ENCODE data around the gene TRIM10.
"Not testable (repeated sequence)": the region's sequence is repeated elsewhere in the genome, so short reads cannot be mapped to it uniquely, and the experiment has no call there.

TRIM10 gene

DNA sequence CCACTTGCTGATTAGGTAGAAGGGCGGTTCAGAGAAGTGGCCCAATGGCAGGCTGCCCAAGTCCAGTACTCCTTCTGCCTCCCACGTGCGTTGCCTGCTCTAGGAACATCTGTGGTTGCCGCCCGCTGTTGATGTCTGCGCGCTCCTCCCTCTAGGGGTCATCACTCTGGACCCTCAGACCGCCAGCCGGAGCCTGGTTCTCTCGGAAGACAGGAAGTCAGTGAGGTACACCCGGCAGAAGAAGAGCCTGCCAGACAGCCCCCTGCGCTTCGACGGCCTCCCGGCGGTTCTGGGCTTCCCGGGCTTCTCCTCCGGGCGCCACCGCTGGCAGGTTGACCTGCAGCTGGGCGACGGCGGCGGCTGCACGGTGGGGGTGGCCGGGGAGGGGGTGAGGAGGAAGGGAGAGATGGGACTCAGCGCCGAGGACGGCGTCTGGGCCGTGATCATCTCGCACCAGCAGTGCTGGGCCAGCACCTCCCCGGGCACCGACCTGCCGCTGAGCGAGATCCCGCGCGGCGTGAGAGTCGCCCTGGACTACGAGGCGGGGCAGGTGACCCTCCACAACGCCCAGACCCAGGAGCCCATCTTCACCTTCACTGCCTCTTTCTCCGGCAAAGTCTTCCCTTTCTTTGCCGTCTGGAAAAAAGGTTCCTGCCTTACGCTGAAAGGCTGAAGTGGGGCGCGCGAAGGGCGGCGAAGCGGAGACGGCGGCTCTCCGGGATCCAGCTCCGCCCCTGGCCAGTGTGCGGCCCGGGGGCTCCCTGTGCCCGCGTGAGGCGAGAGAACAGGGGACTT, 10.9 kb upstream of the TRIM10 start:
- DNase-seq = no peak

DNA sequence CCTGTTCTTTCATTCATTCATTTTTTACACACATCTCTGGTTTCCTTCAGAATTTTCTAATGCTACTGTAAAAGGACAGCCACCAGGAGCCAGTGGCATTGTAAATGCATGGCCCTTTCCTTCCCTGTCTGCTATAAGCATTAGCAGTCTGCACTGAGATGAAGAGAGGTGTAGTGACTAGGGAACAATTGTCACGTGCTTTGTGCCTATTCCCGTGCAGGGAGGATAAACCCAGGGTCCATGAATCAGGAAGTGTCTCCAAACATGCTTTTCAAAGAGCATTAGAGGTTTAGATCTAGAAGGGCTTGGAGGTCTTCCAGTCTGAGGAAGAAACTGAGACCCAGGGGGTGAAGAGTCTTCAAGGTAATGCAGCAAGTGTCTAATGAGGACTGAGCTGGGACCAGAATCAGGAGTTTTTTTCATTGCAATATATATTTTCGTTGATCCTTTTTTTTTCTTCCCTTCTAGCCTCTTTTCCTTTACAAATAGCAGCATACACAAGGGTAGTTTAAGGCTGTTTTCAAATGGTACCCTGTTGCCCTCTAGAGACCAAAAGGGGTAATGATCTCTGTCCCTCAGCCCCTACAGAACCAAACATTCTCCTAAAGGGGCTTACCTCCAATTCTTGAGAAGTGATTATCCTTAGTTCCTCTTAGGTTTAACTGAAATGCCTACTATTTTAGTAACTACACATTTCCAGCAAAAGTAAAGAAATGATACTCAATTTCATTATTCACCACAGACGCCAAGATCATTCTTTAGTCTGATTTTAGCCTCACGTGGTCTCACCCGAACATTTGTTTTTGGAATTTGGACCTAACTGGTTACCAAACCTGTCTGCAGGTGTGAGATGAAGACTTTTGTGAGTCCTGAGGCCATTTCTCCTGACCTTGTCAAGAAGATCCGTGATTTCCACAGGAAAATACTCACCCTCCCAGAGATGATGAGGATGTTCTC, 8.9 kb upstream of the TRIM10 start:
- no peak for DNase-seq

DNA sequence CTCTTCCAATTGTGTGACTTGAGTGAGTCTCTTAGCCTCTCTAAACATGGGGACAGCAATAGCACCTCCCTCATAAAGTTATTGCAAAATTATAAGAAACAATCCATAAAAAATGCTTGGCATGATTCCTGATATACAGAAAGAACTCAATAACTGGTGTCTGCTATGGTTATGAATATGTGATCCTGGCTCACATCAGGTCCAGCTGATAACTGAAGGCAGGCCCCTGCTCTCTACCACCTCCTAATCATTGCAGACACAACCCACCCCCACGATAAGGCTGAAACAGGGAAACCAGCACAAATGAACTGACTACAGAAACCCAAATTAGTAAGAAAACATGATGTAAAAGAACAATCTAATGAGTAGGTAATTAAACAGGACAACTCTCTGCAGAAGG, 7.7 kb upstream of the TRIM10 start:
- no peak for DNase-seq

DNA sequence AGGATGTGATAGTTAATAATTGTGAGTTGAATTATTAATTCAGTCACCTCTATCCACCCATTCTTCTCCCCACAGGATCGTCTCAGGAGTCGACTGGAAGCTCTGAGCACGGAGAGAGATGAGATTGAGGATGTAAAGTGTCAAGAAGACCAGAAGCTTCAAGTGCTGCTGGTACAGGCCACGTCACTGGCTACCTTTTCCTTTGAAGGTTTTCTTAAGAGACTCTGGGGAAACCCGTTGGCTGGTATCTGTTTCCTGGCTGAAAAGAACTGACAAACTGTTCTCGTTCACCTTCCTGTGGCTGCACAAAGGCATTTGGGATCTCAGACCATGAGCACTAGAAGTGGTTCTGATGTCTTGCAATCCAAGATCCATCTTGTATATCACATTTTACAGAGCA, 6.1 kb upstream of the TRIM10 start:
- DNase-seq = no peak

DNA sequence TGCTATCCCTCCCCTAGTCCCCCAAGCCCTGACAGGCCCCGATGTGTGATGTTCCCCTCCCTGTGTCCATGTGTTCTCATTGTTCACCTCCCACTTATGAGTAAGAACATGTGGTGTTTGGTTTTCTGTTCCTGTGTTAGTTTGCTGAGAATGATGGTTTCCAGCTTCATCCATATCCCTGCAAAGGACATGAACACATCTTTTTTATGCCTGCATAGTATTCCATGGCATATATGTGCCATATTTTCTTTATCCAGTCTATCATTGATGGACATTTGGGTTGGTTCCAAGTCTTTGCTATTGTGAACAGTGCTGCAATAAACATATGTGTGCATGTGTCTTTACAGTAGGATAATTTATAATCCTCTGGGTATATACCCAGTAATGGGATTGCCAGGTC, 4.2 kb upstream of the TRIM10 start:
- DNase-seq = not testable (repeated sequence)

DNA sequence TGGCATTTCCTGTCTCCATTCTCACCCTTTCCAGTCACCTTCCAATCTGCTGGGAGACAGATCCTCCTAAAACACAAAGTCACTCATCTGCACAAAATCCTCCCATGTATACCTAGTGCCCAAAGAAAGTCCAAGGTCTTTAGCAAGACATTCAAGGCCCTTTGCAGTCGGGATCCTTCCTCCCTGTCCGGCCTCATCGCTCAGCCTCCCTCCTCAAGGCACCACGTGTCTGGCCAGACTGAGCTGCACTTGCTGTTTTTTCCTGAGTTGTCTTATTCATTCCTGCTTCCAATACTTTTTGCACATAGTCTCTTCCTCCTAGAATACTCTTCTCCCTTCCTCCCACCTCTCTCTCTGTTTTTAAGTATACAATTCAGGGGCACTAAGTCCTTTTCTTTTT, 3.7 kb upstream of the TRIM10 start:
- no peak for DNase-seq

DNA sequence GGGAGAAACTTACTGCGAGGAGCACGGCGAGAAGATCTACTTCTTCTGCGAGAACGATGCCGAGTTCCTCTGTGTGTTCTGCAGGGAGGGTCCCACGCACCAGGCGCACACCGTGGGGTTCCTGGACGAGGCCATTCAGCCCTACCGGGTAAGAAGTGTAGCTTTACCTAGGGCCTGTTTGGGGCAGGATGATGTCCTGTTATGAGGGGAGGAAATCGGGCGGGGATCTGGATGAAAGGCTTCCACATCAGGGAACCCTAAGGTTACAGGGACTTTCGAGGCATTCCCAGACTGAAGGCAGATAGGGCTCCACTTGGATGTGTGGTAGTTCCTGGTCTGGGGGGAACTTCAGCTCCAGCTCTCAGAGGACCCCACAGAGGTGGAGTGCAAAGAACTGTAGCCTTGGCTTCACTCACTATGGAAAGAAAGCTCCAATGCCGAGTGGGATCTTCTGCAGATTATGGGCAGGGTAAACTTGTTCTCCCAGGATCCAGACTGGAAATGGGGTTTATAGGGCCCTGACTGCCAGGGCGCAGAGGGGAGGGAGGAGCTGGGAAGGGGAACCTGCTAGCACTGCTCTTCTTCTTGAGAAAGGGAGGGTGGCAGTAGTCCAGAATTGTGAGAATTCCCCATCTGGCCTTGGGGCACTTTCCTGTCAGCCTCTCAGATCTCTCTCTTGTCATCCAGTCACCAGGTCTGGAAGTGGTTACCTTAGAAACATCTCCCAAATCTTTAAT, 3.1 kb upstream of the TRIM10 start:
- no peak for DNase-seq

DNA sequence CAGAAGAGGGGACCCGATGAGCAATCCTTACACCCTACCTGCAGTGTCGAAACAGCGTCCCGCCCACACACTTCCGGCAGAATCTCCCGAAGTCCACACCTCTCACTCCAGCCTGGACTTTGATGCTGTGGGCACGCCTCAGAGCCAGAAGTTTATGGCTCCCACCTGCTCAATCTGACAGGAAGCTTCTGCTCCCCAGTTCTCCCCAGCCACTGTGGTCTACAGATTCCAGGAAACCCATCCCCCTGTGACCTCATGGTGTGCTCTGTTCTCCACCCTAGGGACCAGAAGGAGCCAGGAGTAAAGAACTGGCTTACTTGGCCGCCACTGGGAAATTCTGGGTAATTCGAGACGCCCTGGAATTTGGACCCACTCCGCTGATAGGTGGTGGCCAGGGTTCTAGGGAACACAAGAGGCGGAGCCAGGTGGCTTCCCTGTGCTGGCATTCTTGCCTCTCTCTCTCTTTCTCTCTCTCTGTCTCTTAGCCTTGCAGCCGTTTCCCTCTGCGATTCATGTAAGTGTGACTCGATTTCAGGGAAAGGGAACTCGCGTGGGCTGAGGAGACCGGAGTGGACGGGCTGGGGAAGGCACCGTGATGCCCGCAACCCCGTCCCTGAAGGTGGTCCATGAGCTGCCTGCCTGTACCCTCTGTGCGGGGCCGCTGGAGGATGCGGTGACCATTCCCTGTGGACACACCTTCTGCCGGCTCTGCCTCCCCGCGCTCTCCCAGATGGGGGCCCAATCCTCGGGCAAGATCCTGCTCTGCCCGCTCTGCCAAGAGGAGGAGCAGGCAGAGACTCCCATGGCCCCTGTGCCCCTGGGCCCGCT, 2.3 kb upstream of the TRIM10 start, which contains the start of gene TRIM15:
TRIM15 (plus strand) TSS at position 457 of the 828 bp plus-strand sequence; CDS start at position 596, 139 bp downstream.
- no peak for DNase-seq

DNA sequence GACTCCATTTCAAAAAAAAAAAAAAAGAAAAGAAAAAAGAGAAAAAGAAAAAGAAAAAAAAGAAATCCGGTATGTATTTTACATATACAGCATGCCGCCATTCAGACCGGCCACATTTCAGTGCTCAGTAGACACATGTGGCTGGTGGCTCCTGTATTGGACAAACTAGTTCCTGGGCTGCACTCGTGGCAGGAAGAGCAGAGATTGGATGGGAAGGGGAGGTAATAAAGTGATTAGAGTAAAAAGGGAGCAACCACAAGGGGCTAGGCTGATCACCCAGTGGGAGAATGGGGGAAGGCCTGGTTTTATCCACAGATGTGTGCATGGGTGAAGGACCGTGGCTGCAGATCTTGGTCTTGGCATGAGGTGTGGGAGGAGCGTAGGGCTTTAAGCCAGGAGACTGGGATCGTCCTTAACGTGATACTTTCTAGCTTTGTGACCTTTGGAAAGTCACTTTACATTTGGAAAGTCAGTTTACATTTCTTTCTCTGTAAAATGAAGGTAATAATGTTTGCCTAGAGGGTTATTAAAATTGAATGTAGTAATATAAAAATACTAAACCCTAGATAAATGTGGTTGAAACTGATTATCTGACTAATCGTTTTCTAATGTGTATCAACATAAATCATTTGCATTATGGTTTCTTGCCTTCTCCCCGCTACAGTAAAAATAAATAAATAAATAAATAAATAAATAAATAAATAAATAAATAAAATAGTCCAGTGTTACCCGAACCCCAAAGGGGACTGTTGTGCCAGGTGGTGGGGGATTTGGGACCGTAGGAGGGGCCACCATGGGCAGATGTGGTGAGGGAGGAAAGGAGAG, 1.5 kb upstream of the TRIM10 start:
- no peak for DNase-seq

DNA sequence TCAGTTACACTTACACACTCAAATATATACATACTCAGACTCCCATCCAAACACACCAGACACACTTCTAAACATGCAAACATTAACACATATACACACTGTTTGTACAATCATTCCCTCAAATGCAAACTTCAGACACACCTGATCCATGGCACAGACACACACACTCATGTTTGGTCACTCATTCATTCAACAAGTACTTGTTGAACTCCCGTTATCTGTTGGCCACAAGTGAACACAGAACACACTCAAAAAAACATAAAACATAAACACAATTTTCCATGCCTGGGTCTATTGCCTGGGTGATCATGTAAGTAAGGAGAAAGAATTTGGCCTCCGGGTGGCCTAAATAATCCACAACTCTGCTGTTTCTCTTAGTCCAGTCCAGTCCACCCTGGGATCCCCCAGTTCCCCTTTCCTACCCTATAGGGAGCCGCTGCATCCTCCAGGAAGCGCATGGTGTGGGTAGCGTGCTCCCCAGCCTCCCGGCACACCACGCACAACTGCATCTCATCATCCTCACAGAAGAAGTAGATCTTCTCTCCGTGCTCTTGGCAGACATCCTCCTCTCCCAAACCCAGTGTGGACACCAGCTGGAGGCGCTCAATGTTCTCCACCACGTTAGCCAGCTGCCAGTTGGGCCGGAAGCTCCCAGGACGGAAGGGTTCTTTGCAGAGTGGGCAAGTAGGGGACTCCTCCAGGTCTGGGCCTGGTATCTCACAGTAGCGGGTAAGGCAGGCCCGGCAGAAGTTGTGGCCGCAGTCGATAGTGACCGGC, 815 bp downstream of the TRIM10 start:
- no peak for DNase-seq

DNA sequence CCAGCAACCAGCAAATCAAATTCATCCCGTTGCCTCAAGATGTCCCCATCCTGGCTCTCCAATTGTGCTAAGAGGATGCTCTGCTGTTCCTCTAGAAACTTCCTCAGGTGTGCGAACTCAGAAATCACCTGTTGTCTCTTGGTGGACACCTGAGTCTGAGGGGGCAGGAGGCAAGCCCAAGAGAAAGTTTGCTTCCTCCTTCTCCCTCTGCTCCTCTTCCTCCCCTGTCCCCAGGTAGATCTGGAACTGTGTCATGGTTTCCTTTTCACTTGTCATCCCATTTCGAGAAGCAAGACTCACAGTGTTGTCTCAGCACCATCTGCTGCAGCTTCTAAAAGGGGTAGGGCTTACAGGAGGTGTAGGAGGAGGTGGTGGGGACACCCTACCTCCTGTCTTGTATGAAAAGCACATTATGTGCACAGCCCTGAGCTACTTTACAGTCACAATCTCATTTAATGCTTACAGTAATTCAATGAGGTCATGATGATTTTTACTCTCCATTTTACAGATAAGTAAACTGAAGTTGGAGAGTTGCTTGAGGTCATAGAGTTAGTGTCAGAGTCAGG, 2.5 kb downstream of the TRIM10 start:
- DNase-seq = no peak

DNA sequence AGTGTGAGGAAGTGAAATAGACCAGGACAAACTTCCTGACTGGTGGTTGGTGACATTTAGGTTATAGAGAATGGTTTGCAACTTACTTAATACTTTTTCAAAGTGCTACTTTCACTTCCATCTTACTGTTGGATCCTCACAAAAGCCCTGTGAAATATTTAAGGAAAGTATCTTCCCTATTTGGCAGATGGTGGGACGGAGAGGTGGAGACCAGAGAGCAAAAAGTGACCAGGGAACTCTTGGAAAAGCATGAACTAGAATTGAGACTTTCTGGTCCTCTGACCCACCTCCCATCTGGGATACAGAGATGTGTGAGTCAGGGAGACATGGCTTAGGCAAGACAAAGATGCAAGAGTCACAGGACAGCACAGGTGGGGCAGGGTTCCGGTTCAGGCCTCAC, 3.0 kb downstream of the TRIM10 start:
- no peak for DNase-seq

DNA sequence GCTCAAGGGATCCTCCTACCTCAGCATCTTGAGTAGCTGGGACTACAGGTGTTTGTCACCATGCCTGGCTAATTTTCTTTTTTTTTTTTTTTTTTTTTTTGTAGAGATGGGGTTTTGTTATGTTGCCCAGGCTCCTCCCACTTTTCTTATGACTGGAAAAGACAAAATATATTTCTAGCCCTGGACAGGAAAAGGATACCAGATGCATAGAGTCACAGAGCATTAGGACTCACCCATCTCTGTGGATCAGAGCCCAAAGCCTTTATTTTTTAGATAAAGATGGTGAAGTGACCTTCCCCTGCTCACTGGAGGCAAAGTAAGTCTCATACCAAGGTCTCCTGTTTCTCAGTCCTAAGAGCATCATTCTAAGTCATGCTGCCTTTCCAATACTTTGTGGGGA, 3.4 kb downstream of the TRIM10 start:
- DNase-seq = no peak

DNA sequence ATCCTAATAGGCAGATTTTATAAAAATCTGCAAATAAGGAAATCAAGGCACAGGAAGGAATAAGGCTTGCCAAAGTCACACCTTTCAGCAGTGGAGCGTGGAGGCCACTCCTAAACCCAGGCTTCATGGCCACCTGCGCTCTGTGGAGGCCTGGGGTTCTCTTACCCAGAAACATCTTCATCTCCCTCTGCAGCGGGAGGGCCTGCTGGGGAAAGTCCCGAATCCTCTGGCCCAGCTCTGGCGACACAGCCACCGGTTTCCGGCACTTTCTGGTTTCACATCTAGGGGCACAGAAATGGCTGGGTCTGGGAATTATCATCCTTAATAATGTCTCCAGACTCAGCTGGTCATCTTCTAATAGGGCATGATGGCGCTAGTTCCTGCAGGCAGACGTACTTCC, 4.2 kb downstream of the TRIM10 start:
- DNase-seq = no peak

DNA sequence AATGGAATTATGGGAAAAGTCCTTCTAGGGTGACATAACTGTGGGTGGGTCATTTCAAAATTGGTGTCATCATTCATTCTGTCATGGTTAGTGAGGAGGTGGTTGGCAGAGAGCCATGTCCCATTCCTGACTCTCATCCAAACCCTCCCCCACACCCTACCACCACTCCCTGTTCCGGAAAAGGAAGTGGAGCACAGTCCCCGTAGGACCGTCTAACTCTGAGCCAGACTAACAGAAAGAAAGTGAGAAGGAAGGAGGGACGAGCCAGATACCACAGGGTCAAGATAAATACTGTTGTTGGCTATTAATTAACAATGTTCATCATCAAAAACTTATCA, 4.8 kb downstream of the TRIM10 start:
- DNase-seq = no peak

DNA sequence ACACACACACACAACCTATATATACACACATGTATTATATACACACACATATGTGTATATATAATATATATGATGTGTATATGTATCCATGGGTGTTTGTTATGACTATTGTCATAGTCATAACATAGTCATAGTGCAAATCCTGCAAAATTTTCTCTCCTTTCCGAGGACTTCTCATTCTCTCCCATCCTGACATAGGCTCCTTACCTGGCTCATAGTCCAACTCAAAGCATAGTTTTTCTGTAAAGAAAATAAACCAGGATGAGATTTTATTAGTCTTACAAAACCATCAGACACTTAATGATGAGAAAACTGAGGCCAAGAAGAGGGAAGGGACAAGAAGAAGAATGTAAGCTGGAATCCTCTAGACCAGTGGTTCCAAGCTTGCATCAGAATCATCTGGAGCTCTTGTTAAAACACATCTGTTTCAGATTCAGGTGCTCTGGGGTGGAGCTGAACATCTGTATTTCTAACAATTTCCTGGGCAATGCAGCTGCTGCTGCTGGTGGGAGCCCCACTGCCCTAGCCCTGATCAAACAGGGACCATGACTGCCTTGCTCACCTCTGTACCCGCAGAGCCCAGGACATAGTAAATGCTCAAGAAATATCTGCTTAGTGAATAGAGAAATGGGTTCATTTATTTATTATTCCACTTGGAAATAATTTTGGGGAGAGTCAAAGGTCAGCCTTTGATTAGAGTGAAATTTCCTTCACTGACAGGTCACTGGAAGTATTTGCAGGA, 5.3 kb downstream of the TRIM10 start:
- DNase-seq = no peak

DNA sequence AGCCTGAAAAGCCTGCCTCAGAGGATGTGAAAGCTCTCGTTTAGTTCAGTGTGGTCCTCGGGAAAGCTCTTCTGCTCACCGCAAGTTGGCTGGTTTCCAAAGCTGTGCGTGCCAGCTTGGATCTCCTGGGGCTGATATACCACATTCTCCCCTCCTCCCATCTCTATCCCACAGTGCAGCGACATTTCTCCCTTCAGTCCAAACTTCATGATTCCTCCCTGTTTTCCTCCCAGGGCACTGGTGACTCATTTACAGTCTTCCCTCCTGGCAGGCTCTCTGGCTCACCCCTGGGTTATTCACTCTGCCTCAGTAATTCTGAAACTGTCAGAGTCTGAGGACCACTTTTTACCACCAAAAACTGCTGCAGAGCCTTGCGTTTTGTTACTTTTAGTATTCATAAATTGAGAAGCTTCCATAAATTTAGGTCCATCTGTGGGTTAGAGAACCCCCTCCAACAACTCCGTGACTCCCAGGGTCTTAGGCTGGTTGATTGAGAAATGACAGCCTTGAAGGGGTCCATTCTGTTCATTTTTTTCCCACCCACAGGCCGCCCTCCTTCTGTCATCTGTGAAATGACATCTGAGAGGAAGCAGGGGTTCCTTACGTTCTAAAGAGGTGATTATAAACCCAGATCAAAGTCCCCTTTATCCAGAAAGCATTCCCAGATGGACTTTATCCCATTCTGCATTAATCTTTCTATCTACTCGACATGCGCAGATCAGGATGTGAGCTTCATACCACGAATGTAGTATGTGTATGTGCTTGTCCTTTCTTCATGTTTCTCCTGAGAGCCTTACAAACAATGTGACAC, 6.1 kb downstream of the TRIM10 start:
- DNase-seq = no peak

DNA sequence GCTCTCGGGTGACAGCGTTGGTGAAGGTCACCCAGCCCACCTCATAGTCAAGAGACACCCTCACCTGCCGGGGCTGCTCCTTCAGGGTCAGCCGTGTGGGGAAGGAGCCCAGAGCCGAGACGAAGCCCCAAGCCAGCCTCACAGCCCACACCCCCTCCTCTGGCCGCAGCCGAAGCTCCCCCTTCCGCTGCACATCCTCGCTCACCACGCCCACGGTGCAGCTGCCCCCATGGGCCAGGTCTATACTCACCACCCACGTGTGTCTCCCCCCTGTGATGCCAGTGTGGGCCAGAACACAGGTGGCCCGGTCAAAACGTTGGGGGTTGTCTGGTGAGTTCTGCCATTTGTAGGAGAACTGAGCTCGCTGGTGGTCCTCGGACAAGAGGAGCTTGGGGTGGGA, 7.0 kb downstream of the TRIM10 start:
- DNase-seq = no peak

Measured in SIG-M5 (cell line).